Keratinocyte (primary cell): ENCODE measurements around the gene PPIL4. TPM values are rescaled to one million over a fixed set of nuclear protein-coding genes. Genes with fewer than 3 reads are reported as not detected.

Source experiments
- DNase-seq: peaks from one replicate; pipeline ENCODE4 v3.0.0-alpha.2; 2011; ENCODE audit warnings: low read depth, missing footprints, low spot score
- FAIRE-seq: peaks from 2 replicates; lab custom pipeline; 2011; peaks lifted over from hg19 to GRCh38; lab: Jason Lieb, UNC
- H2AFZ ChIP-seq: 2 replicates; pipeline ENCODE4 v1.6.0; 2012; ENCODE audit warnings: low read length, control low read depth, inconsistent platforms; ENCODE audit not compliant: control insufficient read depth
- H3K27ac ChIP-seq: 2 replicates; pipeline ENCODE4 v1.5.1; 2011; ENCODE audit warnings: low read length; ENCODE audit not compliant: control insufficient read depth, insufficient read depth
- H3K27me3 ChIP-seq: 3 replicates; pipeline ENCODE4 v1.6.0; 2011; ENCODE audit warnings: low read length; ENCODE audit not compliant: control insufficient read depth, insufficient read depth; ENCODE audit errors: extremely low read depth
- H3K36me3 ChIP-seq, 2 experiments: 2 replicates in 1 of 2; 3 replicates in 1 of 2; pipeline ENCODE4 v1.5.1; 2011; ENCODE audit warnings: low read length in 2 of 2, mild to moderate bottlenecking in 1 of 2; ENCODE audit not compliant: control insufficient read depth in 2 of 2, insufficient read depth in 2 of 2; ENCODE audit errors: extremely low read depth in 1 of 2
- H3K4me1 ChIP-seq: 3 replicates; pipeline ENCODE4 v1.5.1; 2011; ENCODE audit warnings: low read length; ENCODE audit not compliant: control insufficient read depth, insufficient read depth; ENCODE audit errors: extremely low read depth
- H3K4me2 ChIP-seq: 3 replicates; pipeline ENCODE4 v1.6.0; 2011; ENCODE audit warnings: low read depth, low read length; ENCODE audit not compliant: control insufficient read depth, insufficient read depth; ENCODE audit errors: extremely low read depth
- H3K4me3 ChIP-seq, 3 experiments: fragments of 200-600 bp in 1 of 3; sonication (generic) in 1 of 3; 2 replicates in 2 of 3; 3 replicates in 1 of 3; pipeline ENCODE4 v1.5.1; 2011 to 2016; ENCODE audit warnings: low read length in 3 of 3, mild to moderate bottlenecking in 3 of 3, control low read depth in 2 of 3, inconsistent platforms in 1 of 3, low read depth in 1 of 3, mixed read lengths in 1 of 3, mixed run types in 1 of 3, moderate library complexity in 1 of 3; ENCODE audit not compliant: control insufficient read depth in 2 of 3, insufficient read depth in 2 of 3; ENCODE audit errors: extremely low read depth in 1 of 3
- H3K79me2 ChIP-seq: 2 replicates; pipeline ENCODE4 v1.6.0; 2012; ENCODE audit warnings: low read length; ENCODE audit not compliant: control insufficient read depth, insufficient read depth
- H3K9ac ChIP-seq: 3 replicates; pipeline ENCODE4 v1.6.0; 2011; ENCODE audit warnings: low read length; ENCODE audit not compliant: control insufficient read depth, insufficient read depth; ENCODE audit errors: extremely low read depth
- H3K9me1 ChIP-seq: 3 replicates; pipeline ENCODE4 v1.6.0; 2011; ENCODE audit warnings: low read length; ENCODE audit not compliant: control insufficient read depth, insufficient read depth; ENCODE audit errors: extremely low read depth
- H3K9me3 ChIP-seq: 2 replicates; pipeline ENCODE4 v1.5.1; 2012; ENCODE audit warnings: low read depth, low read length; ENCODE audit not compliant: control insufficient read depth
- H4K20me1 ChIP-seq: 3 replicates; pipeline ENCODE4 v1.6.0; 2011; ENCODE audit warnings: low read length; ENCODE audit not compliant: control insufficient read depth, insufficient read depth; ENCODE audit errors: extremely low read depth
- EZH2 ChIP-seq: IDR thresholded peaks from one replicate; pipeline ENCODE4 v1.6.1; 2012; ENCODE audit warnings: inconsistent platforms, mild to moderate bottlenecking, low read length, moderate library complexity
- dilution Hi-C: fragments of 300-500 bp; cut with MboI; formaldehyde crosslinking; loops from one replicate; pipeline ENCODE4 v1.7.0; 2020; ENCODE audit warnings: low sequenced_read_pairs; ENCODE audit not compliant: extremely low pct_ligation_motif_present
- polyA plus RNA-seq, 5 experiments: library from polyadenylated mRNA; depleted of rRNA in 3 of 5; stranded (reverse) in 3 of 5; stranded (forward) in 1 of 5; unstranded in 1 of 5; fragments of >200 nt; gene quantifications; 1 replicate in 1 of 5; 2 replicates in 3 of 5; 3 replicates in 1 of 5; pipeline versions ENCODE4 v1.2.1 to v1.2.3, GENCODE V29; 2011 to 2012; ENCODE audit warnings: missing spikeins in 2 of 5, low read depth in 1 of 5, low replicate concordance in 1 of 5
- TF ChIP-seq, protein P1 (sequence below), 3 experiments: IDR thresholded peaks in 1 of 3; conservative IDR thresholded peaks in 1 of 3; optimal IDR thresholded peaks in 1 of 3; 2 replicates in 2 of 3; 3 replicates in 1 of 3; pipeline versions ENCODE3 to v1.5.1; 2011; ENCODE audit warnings: low read length in 3 of 3, mild to moderate bottlenecking in 3 of 3, moderate library complexity in 2 of 3, control low read depth in 1 of 3, inconsistent platforms in 1 of 3; ENCODE audit not compliant: insufficient read depth in 2 of 3; ENCODE audit errors: extremely low read depth in 1 of 3

The PPIL4 gene
- polyA plus RNA-seq, 1 donor (not counting 4 experiments of a cell fraction or from before 2014, with no cell fraction given) = 14.0 TPM

- TF ChIP-seq EZH2 = no peak
- TF ChIP-seq, protein P1, sequence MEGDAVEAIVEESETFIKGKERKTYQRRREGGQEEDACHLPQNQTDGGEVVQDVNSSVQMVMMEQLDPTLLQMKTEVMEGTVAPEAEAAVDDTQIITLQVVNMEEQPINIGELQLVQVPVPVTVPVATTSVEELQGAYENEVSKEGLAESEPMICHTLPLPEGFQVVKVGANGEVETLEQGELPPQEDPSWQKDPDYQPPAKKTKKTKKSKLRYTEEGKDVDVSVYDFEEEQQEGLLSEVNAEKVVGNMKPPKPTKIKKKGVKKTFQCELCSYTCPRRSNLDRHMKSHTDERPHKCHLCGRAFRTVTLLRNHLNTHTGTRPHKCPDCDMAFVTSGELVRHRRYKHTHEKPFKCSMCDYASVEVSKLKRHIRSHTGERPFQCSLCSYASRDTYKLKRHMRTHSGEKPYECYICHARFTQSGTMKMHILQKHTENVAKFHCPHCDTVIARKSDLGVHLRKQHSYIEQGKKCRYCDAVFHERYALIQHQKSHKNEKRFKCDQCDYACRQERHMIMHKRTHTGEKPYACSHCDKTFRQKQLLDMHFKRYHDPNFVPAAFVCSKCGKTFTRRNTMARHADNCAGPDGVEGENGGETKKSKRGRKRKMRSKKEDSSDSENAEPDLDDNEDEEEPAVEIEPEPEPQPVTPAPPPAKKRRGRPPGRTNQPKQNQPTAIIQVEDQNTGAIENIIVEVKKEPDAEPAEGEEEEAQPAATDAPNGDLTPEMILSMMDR (optimal IDR thresholded peaks at IDR 0.05 in 1 of 3, IDR thresholded peaks at IDR 0.05 in 1 of 3, conservative IDR thresholded peaks at IDR 0.05 in 1 of 3; ENCODE audit: extremely low read depth in 1 of 3, insufficient read depth in 2 of 3, low read length in 3 of 3) = no peak
- H3K27ac ChIP-seq = no peak overlapping the region
- no peak for FAIRE-seq
- peaks cover 0 to 3% of the 10 kb centered on the region in 2 experiments for H3K36me3 ChIP-seq
- DNase-seq = no peak
- no peaks in the 10 kb centered on the region for H4K20me1 ChIP-seq
- no peak overlapping the region for H2AFZ ChIP-seq
- H3K9me1 ChIP-seq = no peaks in the 10 kb centered on the region
- no peak overlapping the region for H3K9ac ChIP-seq
- H3K27me3 ChIP-seq = no peaks in the 10 kb centered on the region
- no peak overlapping the region for H3K4me2 ChIP-seq
- H3K9me3 ChIP-seq = no peaks in the 10 kb centered on the region
- H3K79me2 ChIP-seq = no peaks in the 10 kb centered on the region
- peaks cover 9% of the 10 kb centered on the region for H3K4me1 ChIP-seq
- H3K4me3 ChIP-seq = no peak overlapping the region
- dilution Hi-C loops = loop anchor here (25.0 kb wide), 1 partner anchor 466 kb away; no protein-coding TSS in a partner anchor
Observed at GRCh38 chr6:149503276-149503675, 42.6 kb downstream of the PPIL4 start.

- Histone ChIP-seq H3K27me3 (no peaks in the 10 kb centered on the region), H3K27ac (no peak overlapping the region), H4K20me1 (no peaks in the 10 kb centered on the region), H3K36me3 (peaks cover 0 to 3% of the 10 kb centered on the region in 2 experiments), H3K4me2 (no peak overlapping the region), H3K9me1 (no peaks in the 10 kb centered on the region), H3K9ac (no peak overlapping the region), H2AFZ (no peak overlapping the region), H3K79me2 (no peaks in the 10 kb centered on the region), H3K4me3 (no peak overlapping the region), H3K9me3 (no peaks in the 10 kb centered on the region), H3K4me1 (peaks cover 9% of the 10 kb centered on the region)
- no peak for FAIRE-seq
- dilution Hi-C loops = loop anchor here (25.0 kb wide), 1 partner anchor 464 kb away; no protein-coding TSS in a partner anchor
- DNase-seq = no peak
- TF ChIP-seq EZH2 = no peak
- TF ChIP-seq, protein P1 (optimal IDR thresholded peaks at IDR 0.05 in 1 of 3, IDR thresholded peaks at IDR 0.05 in 1 of 3, conservative IDR thresholded peaks at IDR 0.05 in 1 of 3; ENCODE audit: extremely low read depth in 1 of 3, insufficient read depth in 2 of 3, low read length in 3 of 3) = no peak
Observed at GRCh38 chr6:149501768-149502167, 44.1 kb downstream of the PPIL4 start.
